H1 (cell line): ENCODE data around the gene NUP107. TPM values are rescaled to one million over a fixed set of nuclear protein-coding genes. Genes with fewer than 3 reads are reported as not detected.

Experiments
- CTCF ChIA-PET: fragments of 300-600 bp; sonication (Branson Sonifier 250); formaldehyde crosslinking; loops from one replicate; lab custom pipeline; 2021; ENCODE audit not compliant: partially characterized antibody; lab: Charles Lee
- POLR2A ChIA-PET: fragments of 300-600 bp; sonication (Branson Sonifier 250); formaldehyde crosslinking; loops from one replicate; lab custom pipeline; 2021; ENCODE audit warnings: inconsistent platforms; ENCODE audit not compliant: partially characterized antibody; lab: Charles Lee
- DNase-seq, 2 experiments: peaks; one replicate each; pipeline versions ENCODE4 v3.0.0 to v3.0.0-alpha.2; 2010 to 2022; ENCODE audit warnings: low spot score in 2 of 2, low read depth in 1 of 2, mixed read lengths in 1 of 2
- FAIRE-seq: peaks from 2 replicates; lab custom pipeline; 2011; peaks lifted over from hg19 to GRCh38; lab: Jason Lieb, UNC
- H2AFZ ChIP-seq: 2 replicates; pipeline ENCODE4 v1.8.1; 2012; ENCODE audit warnings: low read length, inconsistent platforms
- H2AK5ac ChIP-seq: 2 replicates; pipeline ENCODE4 v1.6.1; 2013; ENCODE audit warnings: low read depth, low read length
- H2BK120ac ChIP-seq: replicated peaks from 2 replicates; pipeline ENCODE3; 2013; ENCODE audit warnings: low read depth, low read length, inconsistent platforms
- H2BK12ac ChIP-seq: 2 replicates; pipeline ENCODE4 v1.6.1; 2013; ENCODE audit warnings: low read depth, low read length
- H2BK15ac ChIP-seq: 2 replicates; pipeline ENCODE4 v1.6.1; 2013; ENCODE audit warnings: low read length
- H2BK20ac ChIP-seq: 2 replicates; pipeline ENCODE4 v1.6.1; 2013; ENCODE audit warnings: low read length
- H2BK5ac ChIP-seq: 2 replicates; pipeline ENCODE4 v1.6.1; 2013; ENCODE audit warnings: low read depth, low read length
- H3K14ac ChIP-seq: 2 replicates; pipeline ENCODE4 v1.6.1; 2013; ENCODE audit warnings: inconsistent platforms; ENCODE audit not compliant: insufficient read length
- H3K18ac ChIP-seq: 2 replicates; pipeline ENCODE4 v1.6.1; 2013; ENCODE audit warnings: low read length; ENCODE audit errors: extremely low read depth
- H3K23ac ChIP-seq: 2 replicates; pipeline ENCODE4 v1.6.1; 2013; ENCODE audit warnings: inconsistent platforms; ENCODE audit not compliant: insufficient read length
- H3K23me2 ChIP-seq: 2 replicates; pipeline ENCODE4 v1.6.1; 2013; ENCODE audit warnings: low read depth, low read length
- H3K27ac ChIP-seq: 2 replicates; pipeline ENCODE4 v1.6.1; 2011; ENCODE audit warnings: low read depth, low read length, inconsistent platforms
- H3K27me3 ChIP-seq, 4 experiments: replicated peaks in 1 of 4; 1 replicate in 1 of 4; 2 replicates in 3 of 4; pipeline versions ENCODE4 v1.6.1 to v1.8.1; 2011 to 2013; ENCODE audit warnings: low read length in 3 of 4, mild to moderate bottlenecking in 3 of 4, inconsistent platforms in 2 of 4, mixed read lengths in 2 of 4, moderate library complexity in 1 of 4; ENCODE audit not compliant: control insufficient read depth in 3 of 4, insufficient read depth in 3 of 4; ENCODE audit errors: extremely low read depth in 1 of 4
- H3K36me3 ChIP-seq, 4 experiments: 2 replicates each; pipeline versions ENCODE4 v1.6.1 to v1.8.1; 2011 to 2013; ENCODE audit warnings: mild to moderate bottlenecking in 4 of 4, low read length in 3 of 4, moderate library complexity in 2 of 4, control low read depth in 1 of 4, inconsistent platforms in 1 of 4; ENCODE audit not compliant: insufficient read depth in 4 of 4, control insufficient read depth in 2 of 4
- H3K4ac ChIP-seq: replicated peaks from 2 replicates; pipeline ENCODE3; 2013; ENCODE audit warnings: low read length, low read depth, mixed read lengths, inconsistent platforms; ENCODE audit not compliant: insufficient read length
- H3K4me1 ChIP-seq, 4 experiments: replicated peaks in 1 of 4; 1 replicate in 1 of 4; 2 replicates in 3 of 4; pipeline versions ENCODE4 v1.6.1 to v1.8.1; 2011 to 2013; ENCODE audit warnings: low read length in 3 of 4, inconsistent platforms in 2 of 4, mixed read lengths in 1 of 4; ENCODE audit not compliant: insufficient read depth in 4 of 4, control insufficient read depth in 3 of 4
- H3K4me2 ChIP-seq, 2 experiments: 2 replicates each; pipeline versions ENCODE4 v1.6.1 to v1.8.1; 2011 to 2013; ENCODE audit warnings: low read depth in 2 of 2, low read length in 2 of 2, control low read depth in 1 of 2, inconsistent platforms in 1 of 2, mild to moderate bottlenecking in 1 of 2; ENCODE audit not compliant: insufficient read depth in 1 of 2
- H3K4me3 ChIP-seq, 4 experiments: fragments of 200-600, 300-600 bp in 1 of 4; sonication (generic), shearing (Covaris generic), sonication (Bioruptor Twin) in 1 of 4; 2 replicates each; pipeline versions ENCODE4 v1.5.1 to v1.8.1; 2011 to 2016; ENCODE audit warnings: low read length in 4 of 4, low read depth in 3 of 4, control low read depth in 2 of 4, inconsistent platforms in 2 of 4, mild to moderate bottlenecking in 2 of 4, mixed read lengths in 1 of 4, moderate library complexity in 1 of 4; ENCODE audit not compliant: insufficient read depth in 2 of 4; ENCODE audit errors: extremely low read depth in 1 of 4
- H3K56ac ChIP-seq: replicated peaks from 2 replicates; pipeline ENCODE3; 2013; ENCODE audit warnings: low read depth, mild to moderate bottlenecking, mixed read lengths, low read length, inconsistent platforms; ENCODE audit not compliant: insufficient read length
- H3K79me1 ChIP-seq: 2 replicates; pipeline ENCODE4 v1.6.1; 2013; ENCODE audit warnings: low read depth, low read length, control low read depth
- H3K79me2 ChIP-seq, 2 experiments: 2 replicates each; pipeline versions ENCODE4 v1.6.1 to v1.8.1; 2012 to 2013; ENCODE audit warnings: low read length in 2 of 2, mild to moderate bottlenecking in 2 of 2, inconsistent platforms in 1 of 2; ENCODE audit not compliant: insufficient read depth in 2 of 2, control insufficient read depth in 1 of 2
- H3K9ac ChIP-seq, 4 experiments: replicated peaks in 1 of 4; 1 replicate in 1 of 4; 2 replicates in 3 of 4; pipeline versions ENCODE4 v1.6.1 to v1.8.1; 2011 to 2013; ENCODE audit warnings: low read depth in 3 of 4, low read length in 3 of 4, control low read depth in 2 of 4, mild to moderate bottlenecking in 2 of 4, moderate library complexity in 2 of 4, inconsistent platforms in 1 of 4; ENCODE audit errors: extremely low read depth in 1 of 4
- H3K9me3 ChIP-seq, 2 experiments: 2 replicates each; pipeline versions ENCODE4 v1.6.1 to v1.8.1; 2012 to 2013; ENCODE audit warnings: mild to moderate bottlenecking in 2 of 2, moderate library complexity in 2 of 2, control low read depth in 1 of 2, inconsistent platforms in 1 of 2, low read depth in 1 of 2, low read length in 1 of 2, mixed read lengths in 1 of 2; ENCODE audit not compliant: insufficient read depth in 2 of 2
- H4K20me1 ChIP-seq, 2 experiments: replicated peaks in 1 of 2; 2 replicates each; pipeline versions ENCODE3 to v1.8.1; 2011 to 2013; ENCODE audit warnings: inconsistent platforms in 2 of 2, low read length in 2 of 2, mild to moderate bottlenecking in 1 of 2; ENCODE audit not compliant: insufficient read depth in 2 of 2, control insufficient read depth in 1 of 2
- H4K5ac ChIP-seq: 2 replicates; pipeline ENCODE4 v1.6.1; 2013; ENCODE audit warnings: low read length, low read depth, mixed read lengths, inconsistent platforms; ENCODE audit not compliant: insufficient read length
- H4K8ac ChIP-seq: 2 replicates; pipeline ENCODE4 v1.8.0; 2013; ENCODE audit warnings: mild to moderate bottlenecking, moderate library complexity, low read length, inconsistent platforms; ENCODE audit not compliant: insufficient read depth; ENCODE audit errors: extremely low read depth
- H4K91ac ChIP-seq: replicated peaks from 2 replicates; pipeline ENCODE3; 2013; ENCODE audit warnings: low read length, mixed read lengths, inconsistent platforms; ENCODE audit not compliant: insufficient read length
- POU5F1 ChIP-seq: IDR thresholded peaks from 2 replicates; pipeline ENCODE4 v1.6.1; 2011; ENCODE audit warnings: low read depth, mild to moderate bottlenecking, low read length, moderate library complexity
- SP1 ChIP-seq: IDR thresholded peaks from 2 replicates; pipeline ENCODE4 v1.6.1; 2011; ENCODE audit warnings: low read depth, low read length
- TAF7 ChIP-seq: optimal IDR thresholded peaks from 2 replicates; pipeline ENCODE3; 2011; ENCODE audit warnings: low read depth, mild to moderate bottlenecking, inconsistent platforms, low read length, moderate library complexity, borderline replicate concordance
- WGBS, 2 experiments: shearing (Covaris generic) in 1 of 2; methylation state at CpG; one replicate each; pipeline versions ENCODE4 v1.1.6 to v1.1.7; 2013 to 2015; ENCODE audit warnings: low lambda C conversion rate in 2 of 2, mixed read lengths in 2 of 2, inconsistent platforms in 1 of 2, low coverage in 1 of 2, missing lambda C conversion rate in 1 of 2; ENCODE audit not compliant: insufficient replicate concordance in 2 of 2, insufficient coverage in 1 of 2, insufficient read length in 1 of 2; ENCODE audit errors: extremely low coverage in 1 of 2, missing lambda C conversion rate in 1 of 2; 5-methylcytosine and 5-hydroxymethylcytosine counted together
- polyA plus RNA-seq, 7 experiments: library from polyadenylated mRNA; depleted of rRNA in 3 of 7; stranded (reverse) in 5 of 7; unstranded in 2 of 7; fragments of >200 nt in 5 of 7; fragments of 200-250 nt in 2 of 7; gene quantifications; 1 replicate in 5 of 7; 2 replicates in 1 of 7; 4 replicates in 1 of 7; pipeline versions ENCODE4 v1.2.1 to v1.2.3, GENCODE V29; 2011 to 2013; ENCODE audit warnings: missing spikeins in 2 of 7, mixed read lengths in 2 of 7
- total RNA-seq: library from RNA; stranded (reverse); fragmentation: NEBNext Ultra II Directional; extraction: Animal tissue kit (Norgen Biotek cat#: 25700); gene quantifications from 2 replicates; pipeline ENCODE4 v1.2.1, GENCODE V29; 2021

The NUP107 gene
- total and polyA plus RNA-seq, 2 of the 8 experiments (the other 6 are each of a cell fraction or from before 2014, with no cell fraction given): 46.1 to 141 TPM

DNA sequence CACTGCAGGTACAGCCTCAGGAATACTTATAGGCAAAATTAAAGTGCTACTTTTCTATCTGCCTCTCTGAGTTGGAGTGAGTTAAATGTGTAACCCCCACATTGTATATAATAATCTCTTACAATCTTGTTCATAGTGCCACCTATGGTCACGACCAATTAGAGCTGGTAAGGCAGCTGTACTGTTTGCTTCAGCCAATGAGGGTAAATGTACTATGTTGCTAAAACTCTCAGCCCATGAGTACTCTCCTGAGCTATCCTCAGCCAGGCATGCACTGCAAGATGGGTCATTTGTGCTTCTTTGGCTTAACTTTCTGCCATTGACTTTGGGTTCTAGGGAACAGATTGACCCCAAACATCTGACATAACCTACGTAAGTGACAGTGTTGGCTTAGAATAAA is 106.2 kb downstream of the NUP107 start:
- H3K79me1 ChIP-seq: no peaks in the 10 kb centered on the region
- H3K4me1 ChIP-seq: peaks cover 0 to 2% (median 0%) of the 10 kb centered on the region in 4 experiments; a peak in 1 of 7 replicates
- H2BK15ac ChIP-seq: no peak overlapping the region
- H3K23me2 ChIP-seq: no peaks in the 10 kb centered on the region
- H4K8ac ChIP-seq: no peak overlapping the region
- no peaks in the 10 kb centered on the region for H3K36me3 ChIP-seq
- H2BK120ac ChIP-seq: no peak overlapping the region
- DNase-seq: peak in 1 of 2 experiments; percentile 53
- H3K79me2 ChIP-seq: no peaks in the 10 kb centered on the region
- H2BK5ac ChIP-seq: no peak overlapping the region
- H3K14ac ChIP-seq: no peak overlapping the region
- H4K5ac ChIP-seq: no peak overlapping the region
- no peak overlapping the region for H3K4me2 ChIP-seq
- WGBS, 2 experiments: 74% methylated on average over 2 of the region's 2 CpGs; no CpG with 5 or more reads in 1 of the 2 experiments
- no peak overlapping the region for H3K18ac ChIP-seq
- ChIA-PET POLR2A (interaction anchor here (2.0 kb wide), 1 partner anchor 15 kb away, joined by 14 read pairs; the partner anchor contains the start of gene MDM2), CTCF (no interaction called here)
- H3K9me3 ChIP-seq: no peaks in the 10 kb centered on the region; a peak in 1 of 4 replicates
- H4K20me1 ChIP-seq: no peaks in the 10 kb centered on the region
- H3K9ac ChIP-seq: no peak overlapping the region
- no peaks in the 10 kb centered on the region for H3K27me3 ChIP-seq
- no peak overlapping the region for H3K27ac ChIP-seq
- no peak overlapping the region for H3K56ac ChIP-seq
- no peak overlapping the region for H2BK12ac ChIP-seq
- no peak for TF ChIP-seq POU5F1
- peak; percentile 88 for TF ChIP-seq SP1
- no peak for TF ChIP-seq TAF7
- peak overlapping the region; percentile 85; the same call in 1 of the 2 replicates for H2AFZ ChIP-seq
- no peak overlapping the region for H2AK5ac ChIP-seq
- no peak overlapping the region for H2BK20ac ChIP-seq
- no peak overlapping the region for H3K23ac ChIP-seq
- no peak overlapping the region for H3K4me3 ChIP-seq
- no peak overlapping the region for H3K4ac ChIP-seq
- FAIRE-seq: no peak
- no peak overlapping the region for H4K91ac ChIP-seq
